Activated CD8-positive, alpha-beta T cell treated with anti-CD3 and anti-CD28 coated beads, Interleukin-2, amount 10 ng/mL, durations not matched to agents 7 days and 5 days (primary cell): ENCODE data around the gene KCND3. TPM values are rescaled to one million over a fixed set of nuclear protein-coding genes. Genes with fewer than 3 reads are reported as not detected.

Source experiments
- ATAC-seq: fragments of 150-1000 bp; cut with Tn5 transposase; one replicate; pipeline ENCODE4 v1.10.0; 2021; ENCODE audit warnings: moderate library complexity
- CTCF ChIA-PET: fragments of 350-600 bp; sonication (Branson Sonifier 250); formaldehyde crosslinking; loops from one replicate; lab custom pipeline; 2021; ENCODE audit warnings: antibody characterized with exemption; lab: Charles Lee
- POLR2A ChIA-PET: fragments of 350-600 bp; sonication (Branson Sonifier 250); formaldehyde crosslinking; loops from one replicate; lab custom pipeline; 2021; ENCODE audit warnings: antibody characterized with exemption; lab: Charles Lee
- DNase-seq: peaks from one replicate; pipeline ENCODE4 v3.0.0-alpha.2; 2020
- H3K27ac Mint-ChIP-seq: one replicate; pipeline ENCODE4 v1.8.0; 2021; ENCODE audit warnings: mild to moderate bottlenecking, mixed read lengths
- H3K27me3 Mint-ChIP-seq: one replicate; pipeline ENCODE4 v1.8.0; 2021; ENCODE audit warnings: low read depth, mixed read lengths
- H3K36me3 Mint-ChIP-seq: one replicate; pipeline ENCODE4 v1.8.0; 2021; ENCODE audit warnings: low read depth, mixed read lengths
- H3K4me1 Mint-ChIP-seq: one replicate; pipeline ENCODE4 v1.8.0; 2021; ENCODE audit warnings: low read depth, mixed read lengths
- H3K4me3 Mint-ChIP-seq: one replicate; pipeline ENCODE4 v1.8.0; 2021; ENCODE audit warnings: mild to moderate bottlenecking, mixed read lengths
- H3K9me3 Mint-ChIP-seq: one replicate; pipeline ENCODE4 v1.8.0; 2022; ENCODE audit warnings: mixed read lengths; ENCODE audit not compliant: insufficient read depth
- total RNA-seq, 2 experiments: library from RNA; stranded (reverse); gene quantifications; one replicate each; pipeline ENCODE4 v1.2.3, GENCODE V29; 2021

KCND3 gene
- total RNA-seq, 2 experiments from 2014 or later, result not detected

- peaks cover 11% of the 10 kb centered on the region for H3K27me3 Mint-ChIP-seq
Measured at GRCh38 chr1:111867868-111868440, 121.5 kb downstream of the KCND3 start.

DNA sequence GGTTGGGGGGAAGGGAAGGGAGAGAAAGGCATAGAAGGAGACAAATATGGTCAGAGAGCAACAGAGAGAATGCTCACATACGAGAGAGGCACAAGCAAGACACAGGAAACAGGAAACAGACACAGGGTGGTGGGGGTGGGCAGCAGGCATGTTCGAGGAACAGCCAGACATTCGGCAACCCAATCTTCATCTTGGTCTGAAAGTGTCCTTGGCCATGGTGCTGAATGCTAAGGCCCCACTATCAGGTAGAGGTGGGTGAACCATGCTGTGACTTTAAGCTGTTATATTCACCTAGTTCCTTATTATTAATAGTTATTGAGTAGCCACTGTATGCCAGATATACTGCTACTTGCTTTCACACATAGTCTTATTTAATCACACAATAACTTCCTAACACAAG is 124.6 kb downstream of the KCND3 start:
- ChIA-PET CTCF (no interaction called here), POLR2A (no interaction called here)
- Mint-ChIP-seq H3K4me1 (peaks cover 4% of the 10 kb centered on the region), H3K27me3 (peaks cover 18% of the 10 kb centered on the region), H3K4me3 (no peak overlapping the region), H3K36me3 (no peaks in the 10 kb centered on the region), H3K27ac (no peak overlapping the region), H3K9me3 (no peaks in the 10 kb centered on the region)
- DNase-seq, result peak; percentile 36
- ATAC-seq, result no peak

More at GRCh38 chr1:111867868-111868440, 121.5 kb downstream of the KCND3 start:
- Mint-ChIP-seq H3K27ac (no peak overlapping the region), H3K4me3 (no peak overlapping the region), H3K9me3 (no peaks in the 10 kb centered on the region), H3K36me3 (no peaks in the 10 kb centered on the region), H3K4me1 (peaks cover 4% of the 10 kb centered on the region)
- ATAC-seq (no peak), DNase-seq (no peak)
- POLR2A ChIA-PET, result no interaction called here
- CTCF ChIA-PET, result no interaction called here

DNA sequence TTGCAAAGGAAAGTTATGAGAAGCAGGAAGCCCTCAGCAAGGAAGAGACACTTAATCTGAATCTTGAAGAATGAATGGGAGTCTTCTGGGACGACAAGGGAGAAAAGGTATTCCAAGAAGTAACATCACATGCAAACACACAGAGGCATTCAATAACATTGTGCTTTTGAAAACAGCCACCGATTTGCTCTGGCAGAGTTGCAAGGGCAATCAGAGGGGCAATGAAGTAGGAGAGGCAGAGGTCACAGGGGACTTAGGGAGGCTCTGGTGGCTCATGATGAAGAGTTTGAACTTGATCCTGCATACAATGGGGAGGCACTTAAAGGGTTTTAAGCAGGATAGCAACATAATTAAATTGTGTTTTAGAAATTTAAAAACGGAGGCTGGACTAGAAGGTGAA is 126.1 kb downstream of the KCND3 start:
- peaks cover 18% of the 10 kb centered on the region for H3K27me3 Mint-ChIP-seq
- CTCF ChIA-PET, result no interaction called here
- no peak overlapping the region for H3K27ac Mint-ChIP-seq
- H3K9me3 Mint-ChIP-seq, result no peaks in the 10 kb centered on the region
- no peak overlapping the region for H3K4me3 Mint-ChIP-seq
- DNase-seq (no peak), ATAC-seq (no peak)
- POLR2A ChIA-PET, result no interaction called here
- H3K36me3 Mint-ChIP-seq, result no peaks in the 10 kb centered on the region
- peaks cover 4% of the 10 kb centered on the region for H3K4me1 Mint-ChIP-seq

DNA sequence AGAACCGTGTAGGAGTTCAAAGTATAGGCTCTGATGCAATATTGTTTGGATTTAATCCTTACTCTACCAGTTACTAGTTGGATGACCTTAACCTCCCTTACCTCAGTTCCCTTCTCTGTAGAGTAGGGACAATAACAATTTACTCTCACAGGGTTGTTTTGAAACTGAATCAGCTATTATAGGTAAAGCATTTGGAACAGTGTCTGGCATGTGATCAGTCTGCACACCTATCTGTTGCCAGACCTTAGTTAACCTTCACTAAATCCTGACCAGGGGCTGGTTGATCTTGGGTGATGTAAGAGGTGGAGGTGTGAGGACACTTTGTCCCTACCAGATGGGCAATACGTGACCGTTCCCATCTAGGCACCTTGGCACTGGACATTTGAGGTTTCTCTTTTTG is 126.9 kb downstream of the KCND3 start:
- no peak overlapping the region for H3K27ac Mint-ChIP-seq
- ChIA-PET POLR2A (no interaction called here), CTCF (no interaction called here)
- peaks cover 18% of the 10 kb centered on the region for H3K27me3 Mint-ChIP-seq
- H3K4me1 Mint-ChIP-seq, result peaks cover 4% of the 10 kb centered on the region
- no peaks in the 10 kb centered on the region for H3K36me3 Mint-ChIP-seq
- H3K4me3 Mint-ChIP-seq, result no peak overlapping the region
- ATAC-seq, result no peak
- DNase-seq, result no peak
- H3K9me3 Mint-ChIP-seq, result no peaks in the 10 kb centered on the region

DNA sequence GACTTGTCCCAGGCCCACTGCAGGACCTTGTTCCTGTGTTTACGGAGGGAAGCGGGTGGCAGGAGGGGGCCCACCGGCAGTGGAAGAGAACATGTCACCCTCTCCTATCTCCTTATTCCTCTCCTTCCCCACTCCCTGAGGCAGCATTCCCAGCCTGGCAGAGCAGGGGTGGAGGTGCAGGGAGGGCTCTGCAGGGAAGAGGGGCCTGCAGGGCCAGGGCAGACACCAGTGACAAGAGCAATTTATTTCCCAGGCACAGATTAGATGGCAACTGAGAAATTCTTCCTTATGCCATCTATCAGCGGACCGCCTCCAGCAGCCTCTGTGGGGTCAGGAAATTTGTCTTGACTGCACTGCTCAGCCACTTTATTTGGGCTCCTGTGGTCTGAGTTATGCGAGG is 127.9 kb downstream of the KCND3 start:
- DNase-seq (no peak), ATAC-seq (no peak)
- Mint-ChIP-seq H3K4me3 (no peak overlapping the region), H3K4me1 (peaks cover 4% of the 10 kb centered on the region), H3K27me3 (peaks cover 18% of the 10 kb centered on the region), H3K9me3 (no peaks in the 10 kb centered on the region), H3K36me3 (no peaks in the 10 kb centered on the region), H3K27ac (no peak overlapping the region)
- ChIA-PET POLR2A (no interaction called here), CTCF (no interaction called here)

- ATAC-seq (no peak), DNase-seq (no peak)
- Mint-ChIP-seq H3K27ac (no peak overlapping the region), H3K4me1 (no peaks in the 10 kb centered on the region), H3K4me3 (no peak overlapping the region), H3K27me3 (peaks cover 8% of the 10 kb centered on the region), H3K9me3 (no peaks in the 10 kb centered on the region), H3K36me3 (no peaks in the 10 kb centered on the region)
- ChIA-PET CTCF (no interaction called here), POLR2A (no interaction called here)
Measured at GRCh38 chr1:111857194-111857651, 132.2 kb downstream of the KCND3 start.

DNA sequence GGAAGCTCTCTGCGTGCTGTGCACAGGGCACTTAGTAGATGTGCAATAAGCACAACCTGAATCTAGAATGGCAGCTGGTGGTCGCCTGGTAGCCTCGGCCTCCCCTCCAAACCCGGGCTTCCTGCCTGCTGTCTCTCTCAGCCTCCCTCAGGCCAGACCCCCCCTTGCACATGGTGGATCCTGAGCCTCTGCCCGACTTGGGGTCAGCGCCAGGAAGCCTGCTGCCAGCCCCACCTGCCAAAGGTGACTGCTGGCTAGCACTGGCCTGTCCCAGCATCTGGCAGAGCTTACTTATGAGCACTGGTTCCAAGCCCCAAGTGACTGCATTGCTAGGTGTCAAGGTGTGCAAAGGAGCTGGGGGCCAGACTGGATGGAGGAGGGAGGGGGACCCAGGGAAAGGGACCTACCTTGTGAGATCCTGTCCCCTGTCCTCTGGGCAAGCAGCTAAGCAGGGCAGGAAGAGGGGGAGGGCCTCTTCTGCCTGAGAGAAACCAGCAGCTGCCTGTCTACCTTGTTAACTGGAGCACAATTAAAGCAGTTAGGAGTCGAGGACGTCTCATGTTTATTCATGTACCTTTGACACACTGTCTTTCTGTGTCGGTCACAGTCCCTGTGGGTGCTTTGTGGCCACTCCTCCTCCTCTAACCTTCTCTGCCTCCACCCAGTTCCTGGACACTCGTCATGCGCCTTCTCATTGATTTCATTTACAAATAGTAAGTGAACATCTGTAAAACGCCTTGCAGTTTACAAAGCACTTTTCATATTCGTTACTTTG is 132.9 kb downstream of the KCND3 start:
- Mint-ChIP-seq H3K27me3 (peaks cover 8% of the 10 kb centered on the region), H3K9me3 (no peaks in the 10 kb centered on the region), H3K36me3 (no peaks in the 10 kb centered on the region), H3K27ac (no peak overlapping the region), H3K4me1 (no peaks in the 10 kb centered on the region), H3K4me3 (no peak overlapping the region)
- no peak for ATAC-seq
- POLR2A ChIA-PET, result no interaction called here
- no peak for DNase-seq
- CTCF ChIA-PET, result no interaction called here

- peaks cover 13% of the 10 kb centered on the region for H3K27me3 Mint-ChIP-seq
- DNase-seq, result no peak
- no peak overlapping the region for H3K4me3 Mint-ChIP-seq
- no peaks in the 10 kb centered on the region for H3K9me3 Mint-ChIP-seq
- ATAC-seq, result no peak
- H3K4me1 Mint-ChIP-seq, result no peaks in the 10 kb centered on the region
- no peaks in the 10 kb centered on the region for H3K36me3 Mint-ChIP-seq
- CTCF ChIA-PET, result interaction anchor here (0.6 kb wide), 1 partner anchor 1866 kb away, joined by 3 read pairs; no protein-coding TSS in a partner anchor
- POLR2A ChIA-PET, result no interaction called here
- no peak overlapping the region for H3K27ac Mint-ChIP-seq
Measured at GRCh38 chr1:111855260-111855659, 134.2 kb downstream of the KCND3 start.

DNA sequence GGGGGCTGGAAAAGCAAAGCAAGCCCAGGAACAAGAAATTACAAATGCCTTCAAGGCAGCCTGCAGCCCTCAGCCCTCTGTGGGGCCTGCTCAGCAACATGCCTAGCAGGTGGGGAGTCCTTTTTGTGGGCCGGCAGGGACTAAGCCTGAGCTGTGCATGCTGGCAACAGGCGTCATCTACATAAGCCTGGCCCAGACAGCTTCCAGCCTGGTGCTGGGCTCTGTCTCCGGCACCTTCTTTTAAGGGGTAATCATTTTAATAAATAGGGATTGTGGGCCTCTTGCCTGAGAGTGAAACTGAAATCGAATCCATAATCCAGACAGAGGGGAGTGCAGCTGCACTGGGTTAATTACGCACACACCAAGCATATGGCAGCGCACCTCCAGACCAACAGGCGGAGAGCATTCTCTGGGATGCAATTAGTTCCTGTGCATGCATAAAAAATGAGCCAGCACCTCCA is 137.2 kb downstream of the KCND3 start:
- ChIA-PET CTCF (no interaction called here), POLR2A (no interaction called here)
- no peaks in the 10 kb centered on the region for H3K36me3 Mint-ChIP-seq
- H3K27me3 Mint-ChIP-seq, result peaks cover 13% of the 10 kb centered on the region
- no peaks in the 10 kb centered on the region for H3K4me1 Mint-ChIP-seq
- H3K27ac Mint-ChIP-seq, result no peak overlapping the region
- H3K9me3 Mint-ChIP-seq, result no peaks in the 10 kb centered on the region
- no peak for DNase-seq
- ATAC-seq, result no peak
- H3K4me3 Mint-ChIP-seq, result no peak overlapping the region

- CTCF ChIA-PET, result no interaction called here
Measured at GRCh38 chr1:111851552-111851951, 137.9 kb downstream of the KCND3 start.

DNA sequence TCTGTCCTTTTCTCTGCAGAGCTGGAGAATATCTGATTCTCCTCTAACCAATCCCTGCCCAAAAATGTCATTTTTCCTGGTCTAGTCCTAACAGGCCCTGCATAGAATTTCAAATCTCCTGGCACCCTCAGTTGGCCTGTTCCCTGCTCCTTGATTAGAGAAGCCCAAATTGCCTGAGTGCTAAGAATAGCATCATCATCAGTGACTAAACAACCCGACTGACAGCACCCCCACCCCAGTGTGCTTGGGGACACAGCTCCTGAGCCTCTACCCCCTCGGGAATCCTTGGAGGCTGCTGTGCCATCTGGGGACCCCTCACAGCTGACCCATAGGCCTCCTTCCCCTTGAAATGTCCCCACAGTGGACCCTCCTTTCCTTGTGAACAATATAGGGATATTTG is 139.4 kb downstream of the KCND3 start:
- POLR2A ChIA-PET, result no interaction called here
- H3K36me3 Mint-ChIP-seq, result no peaks in the 10 kb centered on the region

More at GRCh38 chr1:111851552-111851951, 137.9 kb downstream of the KCND3 start:
- POLR2A ChIA-PET, result no interaction called here
- peaks cover 13% of the 10 kb centered on the region for H3K27me3 Mint-ChIP-seq
- H3K4me1 Mint-ChIP-seq, result no peaks in the 10 kb centered on the region
- ATAC-seq (no peak), DNase-seq (no peak)
- H3K36me3 Mint-ChIP-seq, result no peaks in the 10 kb centered on the region
- H3K27ac Mint-ChIP-seq, result no peak overlapping the region
- no peaks in the 10 kb centered on the region for H3K9me3 Mint-ChIP-seq
- no peak overlapping the region for H3K4me3 Mint-ChIP-seq

GRCh38 chr1:111848852-111849545 is 140.5 kb downstream of the KCND3 start:
- Mint-ChIP-seq H3K9me3 (no peaks in the 10 kb centered on the region), H3K4me1 (no peaks in the 10 kb centered on the region), H3K4me3 (no peak overlapping the region), H3K27me3 (peaks cover 13% of the 10 kb centered on the region), H3K27ac (no peak overlapping the region), H3K36me3 (no peaks in the 10 kb centered on the region)
- ChIA-PET CTCF (no interaction called here), POLR2A (no interaction called here)
- DNase-seq (no peak), ATAC-seq (no peak)

More for the DNA sequence above, 139.4 kb downstream of the KCND3 start:
- Mint-ChIP-seq H3K27me3 (peaks cover 13% of the 10 kb centered on the region), H3K27ac (no peak overlapping the region), H3K4me1 (no peaks in the 10 kb centered on the region), H3K9me3 (no peaks in the 10 kb centered on the region), H3K4me3 (no peak overlapping the region)
- no peak for DNase-seq
- CTCF ChIA-PET, result no interaction called here
- ATAC-seq, result no peak
